SK-N-SH (cell line): Measurements from ENCODE around the gene UBC. TPM values are rescaled to one million over a fixed set of nuclear protein-coding genes. Genes with fewer than 3 reads are reported as not detected.
A peak's percentile ranks its signal among the peaks of the same experiment; 100 is the strongest.

Experiments
- CTCF ChIA-PET: fragments of 300-600, 350-600 bp; formaldehyde crosslinking; extraction: SDS; loops from one replicate; lab custom pipeline; 2021; lab: Yijun Ruan, JAX
- POLR2A ChIA-PET: fragments of 350-600 bp; sonication (Branson Sonifier 250); formaldehyde crosslinking; extraction: SDS; loops from one replicate; lab custom pipeline; 2020; ENCODE audit warnings: antibody characterized with exemption, inconsistent platforms; lab: Yijun Ruan, JAX
- DNase-seq: peaks from one replicate; pipeline ENCODE4 v3.0.0; 2012
- H2AFZ ChIP-seq: fragments of 200-600 bp; sonication (generic); 2 replicates; pipeline ENCODE4 v1.8.1; 2016; ENCODE audit warnings: antibody characterized with exemption, mild to moderate bottlenecking, low read depth
- H3F3A ChIP-seq: fragments of 200-600 bp; sonication (generic); replicated peaks from 2 replicates; pipeline ENCODE3; 2016; ENCODE audit warnings: antibody characterized with exemption, mild to moderate bottlenecking; ENCODE audit not compliant: insufficient read depth
- H3K27ac ChIP-seq, 2 experiments: fragments of 200-500 bp in 1 of 2; fragments of 200-600 bp in 1 of 2; sonication (Bioruptor generic) in 1 of 2; sonication (generic), shearing (Covaris generic) in 1 of 2; 2 replicates each; pipeline versions ENCODE4 v1.5.1 to v1.6.1; 2014 to 2016; ENCODE audit warnings: low read depth in 2 of 2, inconsistent platforms in 1 of 2, low read length in 1 of 2, mild to moderate bottlenecking in 1 of 2, mixed read lengths in 1 of 2
- H3K27me3 ChIP-seq: fragments of 200-600 bp; sonication (generic), shearing (Covaris generic); 2 replicates; pipeline ENCODE4 v1.6.1; 2016; ENCODE audit warnings: mixed run types; ENCODE audit not compliant: insufficient read depth
- H3K36me3 ChIP-seq, 2 experiments: fragments of 200-500 bp in 1 of 2; fragments of 200-600 bp in 1 of 2; sonication (Bioruptor generic) in 1 of 2; sonication (generic) in 1 of 2; replicated peaks in 1 of 2; 2 replicates each; pipeline versions ENCODE3 to v1.5.1; 2014 to 2016; ENCODE audit warnings: low read length in 1 of 2, mild to moderate bottlenecking in 1 of 2; ENCODE audit not compliant: insufficient read depth in 2 of 2, control insufficient read depth in 1 of 2
- H3K4me1 ChIP-seq, 2 experiments: fragments of 200-500 bp in 1 of 2; fragments of 200-600 bp in 1 of 2; sonication (Bioruptor generic) in 1 of 2; sonication (generic), shearing (Covaris generic) in 1 of 2; 2 replicates each; pipeline versions ENCODE4 v1.5.1 to v1.6.1; 2014 to 2016; ENCODE audit warnings: low read depth in 1 of 2, low read length in 1 of 2, mixed run types in 1 of 2; ENCODE audit not compliant: insufficient read depth in 2 of 2, control insufficient read depth in 1 of 2
- H3K4me2 ChIP-seq: fragments of 200-600 bp; sonication (generic), shearing (Covaris generic); 2 replicates; pipeline ENCODE4 v1.6.1; 2017; ENCODE audit warnings: mixed run types
- H3K4me3 ChIP-seq, 2 experiments: fragments of 200-500 bp in 1 of 2; fragments of 200-600 bp in 1 of 2; sonication (Bioruptor generic) in 1 of 2; sonication (generic), shearing (Covaris generic) in 1 of 2; 2 replicates each; pipeline versions ENCODE4 v1.5.1 to v1.8.1; 2014 to 2016; ENCODE audit warnings: low read depth in 2 of 2, inconsistent platforms in 1 of 2, low read length in 1 of 2, mild to moderate bottlenecking in 1 of 2, mixed read lengths in 1 of 2, moderate library complexity in 1 of 2
- H3K79me2 ChIP-seq: fragments of 200-600 bp; sonication (generic); 2 replicates; pipeline ENCODE4 v1.8.1; 2017; ENCODE audit warnings: mild to moderate bottlenecking; ENCODE audit not compliant: insufficient read depth
- H3K9ac ChIP-seq: fragments of 200-600 bp; sonication (generic); 2 replicates; pipeline ENCODE4 v1.6.1; 2017; ENCODE audit warnings: mixed run types
- H3K9me2 ChIP-seq: fragments of 200-600 bp; sonication (generic); 2 replicates; pipeline ENCODE4 v1.6.1; 2017; ENCODE audit warnings: mixed run types
- H3K9me3 ChIP-seq: fragments of 200-600 bp; sonication (generic); 2 replicates; pipeline ENCODE4 v1.6.1; 2017; ENCODE audit warnings: mixed run types, mild to moderate bottlenecking, moderate library complexity
- H4K20me1 ChIP-seq: fragments of 200-600 bp; sonication (generic); 2 replicates; pipeline ENCODE4 v1.6.1; 2017; ENCODE audit warnings: mild to moderate bottlenecking, mixed run types; ENCODE audit not compliant: insufficient read depth
- CHD2 ChIP-seq: fragments of 150-350 bp; IDR thresholded peaks from 2 replicates; pipeline ENCODE4 v1.6.1; 2018; ENCODE audit warnings: low read length; ENCODE audit not compliant: partially characterized antibody
- ELF1 ChIP-seq: IDR thresholded peaks from 2 replicates; pipeline ENCODE4 v1.4.0; 2012
- EP300 ChIP-seq, 2 experiments: IDR thresholded peaks; 2 replicates each; pipeline versions ENCODE4 v1.4.0 to v1.6.1; 2012; ENCODE audit warnings: borderline replicate concordance in 1 of 2, low read depth in 1 of 2, low read length in 1 of 2
- EZH2phosphoT487 ChIP-seq: fragments of 200-600 bp; sonication (generic); IDR thresholded peaks from 2 replicates; pipeline ENCODE4 v1.6.1; 2017; ENCODE audit warnings: low read depth, mixed run types, mild to moderate bottlenecking, antibody characterized with exemption, moderate library complexity, borderline replicate concordance
- FOXJ3 ChIP-seq: sonication (generic); formaldehyde crosslinking; IDR thresholded peaks from 2 replicates; pipeline ENCODE4 v1.5.1; 2020; ENCODE audit warnings: mild to moderate bottlenecking, missing genetic modification reagents
- FOXM1 ChIP-seq: IDR thresholded peaks from 2 replicates; pipeline ENCODE4 v1.4.0; 2012; ENCODE audit warnings: low read depth, mild to moderate bottlenecking
- GABPA ChIP-seq: IDR thresholded peaks from 2 replicates; pipeline ENCODE4 v1.4.0; 2012; ENCODE audit warnings: low read depth, mild to moderate bottlenecking
- JUND ChIP-seq: IDR thresholded peaks from 2 replicates; pipeline ENCODE4 v1.4.0; 2012
- MXI1 ChIP-seq: IDR thresholded peaks from 2 replicates; pipeline ENCODE4 v1.6.1; 2012; ENCODE audit warnings: mild to moderate bottlenecking, low read depth, low read length, improper control_type of control experiment
- POLR2AphosphoS5 ChIP-seq: IDR thresholded peaks from 2 replicates; pipeline ENCODE4 v1.6.1; 2012; ENCODE audit warnings: low read depth, low read length
- RAD21 ChIP-seq: IDR thresholded peaks from 2 replicates; pipeline ENCODE4 v1.6.1; 2012; ENCODE audit warnings: mild to moderate bottlenecking, low read length
- RXRA ChIP-seq: IDR thresholded peaks from 2 replicates; pipeline ENCODE4 v1.4.0; 2012; ENCODE audit warnings: low read depth, mild to moderate bottlenecking, borderline replicate concordance
- SIN3A ChIP-seq: IDR thresholded peaks from 2 replicates; pipeline ENCODE4 v1.6.1; 2012; ENCODE audit warnings: low read depth, mild to moderate bottlenecking, low read length, moderate library complexity, borderline replicate concordance
- SMC3 ChIP-seq: IDR thresholded peaks from 2 replicates; pipeline ENCODE4 v1.6.1; 2012; ENCODE audit warnings: low read depth, low read length, improper control_type of control experiment
- TAF1 ChIP-seq: IDR thresholded peaks from 2 replicates; pipeline ENCODE4 v1.6.1; 2012; ENCODE audit warnings: low read depth, mild to moderate bottlenecking, low read length, moderate library complexity, borderline replicate concordance
- TEAD4 ChIP-seq: IDR thresholded peaks from 2 replicates; pipeline ENCODE4 v1.4.0; 2012; ENCODE audit warnings: mild to moderate bottlenecking, borderline replicate concordance; ENCODE audit not compliant: insufficient read depth
- USF1 ChIP-seq: IDR thresholded peaks from 2 replicates; pipeline ENCODE4 v1.4.0; 2012; ENCODE audit warnings: low read depth, borderline replicate concordance
- YY1 ChIP-seq: IDR thresholded peaks from 2 replicates; pipeline ENCODE4 v1.4.0; 2012; ENCODE audit warnings: low read depth, mild to moderate bottlenecking
- WGBS: methylation state at CpG from one replicate; pipeline ENCODE4 v1.1.6; 2017; ENCODE audit warnings: low lambda C conversion rate; 5-methylcytosine and 5-hydroxymethylcytosine counted together
- polyA plus RNA-seq, 3 experiments: library from polyadenylated mRNA; depleted of rRNA; stranded (reverse); fragments of >200 nt; gene quantifications; 2 replicates each; pipeline ENCODE4 v1.2.3, GENCODE V29; 2012
- TF ChIP-seq, protein P1 (sequence below): IDR thresholded peaks from 2 replicates; pipeline ENCODE4 v1.4.0; 2012; ENCODE audit warnings: low read depth
- TF ChIP-seq, protein P2 (sequence below): fragments of 150-350 bp; IDR thresholded peaks from 2 replicates; pipeline ENCODE4 v1.6.1; 2017; ENCODE audit warnings: antibody characterized with exemption, low read length, low read depth, borderline replicate concordance
- TF ChIP-seq, protein P3 (sequence below): fragments of 200-600 bp; sonication (generic); IDR thresholded peaks from 2 replicates; pipeline ENCODE4 v1.6.1; 2017; ENCODE audit warnings: antibody characterized with exemption, mild to moderate bottlenecking, moderate library complexity

Gene UBC
- polyA plus RNA-seq, 1 of the 3 experiments (the other 2 are of a cell fraction): 1,327 TPM

DNA sequence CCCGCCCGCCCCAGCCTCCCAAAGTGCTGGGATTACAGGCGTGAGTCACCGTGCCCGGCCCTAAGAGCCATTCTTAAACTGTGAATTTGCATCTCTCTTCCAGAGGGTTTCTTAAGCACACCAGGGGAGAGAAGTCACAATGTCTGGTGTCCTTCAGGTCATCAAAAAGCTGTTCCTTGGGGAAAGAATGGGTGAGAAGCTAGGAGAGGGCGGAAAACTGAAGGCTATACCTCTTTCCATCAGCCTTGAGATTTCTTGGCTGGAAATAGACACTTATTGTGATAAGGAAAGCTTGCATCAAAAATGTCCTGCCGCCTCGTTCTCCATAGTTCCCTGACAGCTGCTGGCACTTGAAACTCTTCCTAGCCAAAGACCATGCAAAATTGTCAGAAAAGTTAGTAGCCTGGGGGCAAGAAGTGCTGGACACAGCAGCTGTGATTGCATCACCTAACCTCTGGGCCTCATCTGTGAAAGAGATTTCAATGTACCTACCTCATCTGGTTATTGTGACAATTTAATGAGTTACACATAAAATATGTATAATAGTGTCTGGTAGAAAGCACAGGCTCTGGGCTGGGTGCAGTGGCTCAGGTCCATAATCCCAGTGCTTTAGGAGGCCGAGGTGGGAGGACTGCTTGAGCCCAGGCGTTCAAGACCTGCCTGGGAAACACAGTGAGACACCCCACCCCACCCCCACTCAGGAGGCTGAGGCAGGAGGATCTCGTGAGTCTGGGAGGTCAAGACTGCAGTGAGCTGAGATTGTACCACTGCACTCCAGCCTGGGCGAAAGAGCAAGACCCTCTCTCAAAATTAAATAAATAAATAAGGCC is 9.7 kb upstream of the UBC start:
- WGBS: 60% methylated on average over 12 of the region's 12 CpGs
- ChIA-PET CTCF (interaction anchor here (1.0 to 3.7 kb wide), 2 partner anchors 16 to 17 kb away, joined by 6 to 37 read pairs; no protein-coding TSS in a partner anchor), POLR2A (interaction anchor here (1.2 to 1.9 kb wide), 2 partner anchors 10 to 16 kb away, joined by 4 to 8 read pairs; partner anchors contain the start of gene UBC)
- Histone ChIP-seq H2AFZ (no peak overlapping the region), H3K9me2 (no peaks in the 10 kb centered on the region), H3K27ac (peak overlapping the region; percentile 2 to 6; a peak in 1 of 4 replicates), H3K79me2 (no peaks in the 10 kb centered on the region), H3K4me2 (no peak overlapping the region), H3K9me3 (no peaks in the 10 kb centered on the region), H3K4me3 (no peak overlapping the region), H3K4me1 (peaks cover 0 to 15% of the 10 kb centered on the region in 2 experiments; a peak in 1 of 4 replicates), H3K9ac (no peak overlapping the region), H3F3A (peaks cover 10% of the 10 kb centered on the region), H3K36me3 (no peaks in the 10 kb centered on the region), H4K20me1 (no peaks in the 10 kb centered on the region), H3K27me3 (no peaks in the 10 kb centered on the region)
- no peak for DNase-seq
- TF ChIP-seq, protein P1, sequence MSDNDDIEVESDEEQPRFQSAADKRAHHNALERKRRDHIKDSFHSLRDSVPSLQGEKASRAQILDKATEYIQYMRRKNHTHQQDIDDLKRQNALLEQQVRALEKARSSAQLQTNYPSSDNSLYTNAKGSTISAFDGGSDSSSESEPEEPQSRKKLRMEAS: no peak
- TF ChIP-seq CHD2: no peak
- no peak for TF ChIP-seq SMC3
- no peak for TF ChIP-seq ELF1
- TF ChIP-seq RAD21: no peak
- TF ChIP-seq YY1: no peak

DNA sequence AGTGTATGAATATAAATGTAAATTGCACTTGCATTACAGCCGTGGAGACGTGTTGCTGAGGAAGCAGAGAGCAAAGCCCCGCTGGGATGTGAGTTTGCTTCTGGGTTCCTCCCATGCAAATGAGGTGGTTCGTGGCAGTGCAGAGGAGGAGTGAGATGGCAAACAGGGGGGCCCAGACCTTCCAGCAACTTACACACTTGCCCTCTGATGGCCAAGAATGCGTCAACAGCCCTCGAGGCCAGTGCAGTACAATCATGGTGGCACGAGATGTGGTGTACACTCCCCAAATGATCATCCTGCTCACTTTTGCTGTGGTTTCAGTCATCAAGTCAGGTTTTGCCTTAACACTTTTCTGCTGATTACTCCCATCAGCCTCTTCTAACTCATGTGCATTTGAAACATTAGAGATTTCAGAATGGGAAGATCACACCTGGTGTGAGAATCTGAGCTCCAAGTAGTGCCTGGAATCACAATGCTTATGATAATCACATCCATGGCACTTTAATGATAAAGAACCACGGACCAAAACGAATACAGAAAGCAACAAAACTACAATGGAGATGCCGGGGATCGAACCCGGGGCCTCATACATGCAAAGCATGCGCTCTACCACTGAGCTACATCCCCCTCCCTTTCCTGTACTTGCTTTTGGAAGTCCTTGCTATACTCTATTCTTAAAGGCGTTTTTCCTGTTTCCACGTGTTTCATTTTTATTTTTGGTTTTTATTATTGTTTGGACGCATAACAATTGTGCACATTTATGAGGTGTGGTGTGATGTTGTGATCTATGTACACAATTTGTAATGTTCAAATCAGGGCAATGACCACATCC is 7.0 kb upstream of the UBC start:
- peak overlapping the region; percentile 54 for H3K9ac ChIP-seq
- H3K36me3 ChIP-seq: no peaks in the 10 kb centered on the region
- H3K9me2 ChIP-seq: no peaks in the 10 kb centered on the region
- no peaks in the 10 kb centered on the region for H4K20me1 ChIP-seq
- peak overlapping the region; percentile 32 to 76; a peak in 3 of 4 replicates for H3K27ac ChIP-seq
- peak overlapping the region; percentile 60 to 65 for H3K4me3 ChIP-seq
- ChIA-PET CTCF (interaction anchor here (0.6 to 3.7 kb wide), 9 partner anchors 11 to 146 kb away, joined by 3 to 37 read pairs (median 4); partner anchors contain the start of gene BRI3BP), POLR2A (interaction anchor here (1.0 to 2.8 kb wide), 2 partner anchors 8 to 18 kb away, joined by 5 to 17 read pairs; no protein-coding TSS in a partner anchor)
- peak; percentile 41 for DNase-seq
- H3K79me2 ChIP-seq: no peaks in the 10 kb centered on the region
- H3K27me3 ChIP-seq: no peaks in the 10 kb centered on the region
- peaks cover 14 to 25% of the 10 kb centered on the region in 2 experiments; a peak in 3 of 4 replicates for H3K4me1 ChIP-seq
- peaks cover 30% of the 10 kb centered on the region for H3F3A ChIP-seq
- peak overlapping the region; percentile 90 for H2AFZ ChIP-seq
- H3K9me3 ChIP-seq: no peaks in the 10 kb centered on the region
- WGBS: 32% methylated on average over 16 of the region's 16 CpGs
- peak overlapping the region; percentile 84 for H3K4me2 ChIP-seq
- TF ChIP-seq POLR2AphosphoS5 (no peak), RXRA (no peak), GABPA (no peak), TAF1 (0 out of 2 replicates have a peak, but pooled peaks have one; percentile 23), EZH2phosphoT487 (no peak), EP300 (IDR thresholded peaks at IDR 0.05; ENCODE audit: borderline replicate concordance in 1 of 2, low read depth in 1 of 2, low read length in 1 of 2) (0 out of 4 replicates have a peak, but pooled peaks of 1 of the 2 experiments have one; percentile 18), USF1 (no peak), SMC3 (no peak), ELF1 (no peak), SIN3A (no peak), MXI1 (peak; percentile 93), JUND (no peak), FOXJ3 (no peak), TEAD4 (peak; percentile 84), FOXM1 (no peak)
- TF ChIP-seq, protein P2, sequence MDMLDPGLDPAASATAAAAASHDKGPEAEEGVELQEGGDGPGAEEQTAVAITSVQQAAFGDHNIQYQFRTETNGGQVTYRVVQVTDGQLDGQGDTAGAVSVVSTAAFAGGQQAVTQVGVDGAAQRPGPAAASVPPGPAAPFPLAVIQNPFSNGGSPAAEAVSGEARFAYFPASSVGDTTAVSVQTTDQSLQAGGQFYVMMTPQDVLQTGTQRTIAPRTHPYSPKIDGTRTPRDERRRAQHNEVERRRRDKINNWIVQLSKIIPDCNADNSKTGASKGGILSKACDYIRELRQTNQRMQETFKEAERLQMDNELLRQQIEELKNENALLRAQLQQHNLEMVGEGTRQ: no peak
- TF ChIP-seq, protein P1: peak; percentile 79
- TF ChIP-seq, protein P3, sequence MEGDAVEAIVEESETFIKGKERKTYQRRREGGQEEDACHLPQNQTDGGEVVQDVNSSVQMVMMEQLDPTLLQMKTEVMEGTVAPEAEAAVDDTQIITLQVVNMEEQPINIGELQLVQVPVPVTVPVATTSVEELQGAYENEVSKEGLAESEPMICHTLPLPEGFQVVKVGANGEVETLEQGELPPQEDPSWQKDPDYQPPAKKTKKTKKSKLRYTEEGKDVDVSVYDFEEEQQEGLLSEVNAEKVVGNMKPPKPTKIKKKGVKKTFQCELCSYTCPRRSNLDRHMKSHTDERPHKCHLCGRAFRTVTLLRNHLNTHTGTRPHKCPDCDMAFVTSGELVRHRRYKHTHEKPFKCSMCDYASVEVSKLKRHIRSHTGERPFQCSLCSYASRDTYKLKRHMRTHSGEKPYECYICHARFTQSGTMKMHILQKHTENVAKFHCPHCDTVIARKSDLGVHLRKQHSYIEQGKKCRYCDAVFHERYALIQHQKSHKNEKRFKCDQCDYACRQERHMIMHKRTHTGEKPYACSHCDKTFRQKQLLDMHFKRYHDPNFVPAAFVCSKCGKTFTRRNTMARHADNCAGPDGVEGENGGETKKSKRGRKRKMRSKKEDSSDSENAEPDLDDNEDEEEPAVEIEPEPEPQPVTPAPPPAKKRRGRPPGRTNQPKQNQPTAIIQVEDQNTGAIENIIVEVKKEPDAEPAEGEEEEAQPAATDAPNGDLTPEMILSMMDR: no peak
